Measurements from ENCODE around the gene PDIK1L. TPM values are rescaled to one million over a fixed set of nuclear protein-coding genes. Genes with fewer than 3 reads are reported as not detected.

PDIK1L gene
- total and polyA plus RNA-seq, 2 of the 4 experiments (the other 2 are of a cell fraction), result 1.4 to 3.0 TPM

DNA sequence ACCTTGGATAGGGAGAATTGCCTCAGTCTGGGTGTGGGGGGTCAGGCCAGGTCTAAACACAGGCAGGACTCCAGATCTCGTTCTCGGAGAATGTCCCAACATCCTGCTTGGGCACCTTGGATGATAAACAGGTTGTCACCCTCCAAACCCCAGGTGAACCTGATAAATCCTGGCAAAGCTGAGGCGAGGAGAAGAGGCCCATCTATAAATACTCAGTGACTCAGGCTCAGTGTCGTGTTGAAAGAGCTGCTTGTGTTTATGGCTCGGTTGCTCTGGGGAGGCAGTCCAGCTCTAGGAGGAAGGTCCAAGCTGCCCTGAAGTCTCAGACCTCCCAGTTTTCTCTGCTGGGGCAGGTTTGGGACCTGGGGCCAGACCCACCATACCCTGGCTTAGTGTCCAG lies 28.4 kb upstream of the PDIK1L start:
- DNase-seq (peak; percentile 46), ATAC-seq (ENCODE audit: low read depth) (peak; percentile 60)
- intact Hi-C loops (cut with micrococcal nuclease), result no loop called here
- WGBS, 2 experiments (ENCODE audit: extremely low coverage in 2 of 2, insufficient read length in 1 of 2), result no CpG with 5 or more reads among the region's 5 CpGs
- TF ChIP-seq RFX5 (IDR thresholded peaks at IDR 0.05; ENCODE audit: low read depth, low read length) (no peak), CEBPB (IDR thresholded peaks at IDR 0.05; ENCODE audit: low read depth, low read length) (peak; percentile 60), FOS (IDR thresholded peaks at IDR 0.05; ENCODE audit: low read depth, low read length) (no peak)
- H2BK5ac ChIP-seq (ENCODE audit: low read depth, low read length, poor library complexity, severe bottlenecking), result no peak overlapping the region
- dilution Hi-C loops (cut with HindIII; ENCODE audit: low sequenced_read_pairs, unreplicated experiment), result no loop called here
- no peak overlapping the region for H3K18ac ChIP-seq (ENCODE audit: low read depth, low read length)
- no peaks in the 10 kb centered on the region for H3K79me1 ChIP-seq (ENCODE audit: low read depth in 1 of 2, low read length in 2 of 2)
- ChIA-PET POLR2A (ENCODE audit: unreplicated experiment) (no interaction called here), CTCF (interaction anchor here (0.6 to 1.2 kb wide), 3 partner anchors 27 to 459 kb away, joined by 3 read pairs; no protein-coding TSS in a partner anchor)
- H3K9me3 ChIP-seq (ENCODE audit: control insufficient read depth, insufficient read depth, low read length), result no peaks in the 10 kb centered on the region
- peaks cover 1% of the 10 kb centered on the region; the same call in 1 of the 2 replicates for H3K4me1 ChIP-seq (ENCODE audit: control insufficient read depth, insufficient read depth, low read length)
- no peak overlapping the region for H3K56ac ChIP-seq (ENCODE audit: extremely low read depth, insufficient read depth, low read length)
- H3K14ac ChIP-seq (replicated peaks; ENCODE audit: low read depth, low read length), result no peak overlapping the region
- no peak overlapping the region for H2BK120ac ChIP-seq (ENCODE audit: low read depth, low read length)
- H4K5ac ChIP-seq (ENCODE audit: low read depth, low read length), result no peak overlapping the region
- H3K9ac ChIP-seq (ENCODE audit: low read depth, low read length), result no peak overlapping the region
- H3K4me2 ChIP-seq (ENCODE audit: low read depth, low read length), result no peak overlapping the region
- H3K36me3 ChIP-seq (ENCODE audit: control insufficient read depth, insufficient read depth, low read length), result no peaks in the 10 kb centered on the region
- H4K91ac ChIP-seq (ENCODE audit: insufficient read depth, low read depth, low read length), result no peak overlapping the region
- H3K23ac ChIP-seq (ENCODE audit: low read depth, low read length), result no peak overlapping the region
- H3K27ac ChIP-seq (ENCODE audit: insufficient read depth, low read length), result no peak overlapping the region
- H2AFZ ChIP-seq (replicated peaks; ENCODE audit: low read length, poor library complexity), result no peak overlapping the region
- H3K9me1 ChIP-seq (ENCODE audit: insufficient read depth, low read length), result no peaks in the 10 kb centered on the region
- H2BK15ac ChIP-seq (ENCODE audit: low read depth, low read length), result no peak overlapping the region
- no peak overlapping the region for H4K8ac ChIP-seq (ENCODE audit: low read depth in 2 of 2, low read length in 2 of 2)
- no TSS peak for BruUV-seq (replicated peaks)
- no peak overlapping the region for H2AK9ac ChIP-seq (replicated peaks; ENCODE audit: low read depth, low read length, poor library complexity)
- H4K20me1 ChIP-seq (ENCODE audit: insufficient read depth, low read length), result no peaks in the 10 kb centered on the region
- no peak overlapping the region for H2AK5ac ChIP-seq (ENCODE audit: low read depth, low read length)
- H2BK20ac ChIP-seq (ENCODE audit: low read depth, low read length), result no peak overlapping the region
- H3K27me3 ChIP-seq (ENCODE audit: control insufficient read depth, insufficient read depth, low read length), result peaks cover 36% of the 10 kb centered on the region
- no peak overlapping the region for H3K4me3 ChIP-seq (ENCODE audit: insufficient read depth, low read depth, low read length)
- in situ Hi-C loops (cut with MboI; ENCODE audit: low sequenced_read_pairs), result no loop called here
- H3K4ac ChIP-seq (ENCODE audit: low read depth, low read length), result no peak overlapping the region

Data from IMR-90 (cell line).